Stomach smooth muscle (tissue), 2 donors: ENCODE measurements around the gene NOTCH4.
"Not testable (repeated sequence)": the region's sequence is repeated elsewhere in the genome, so short reads cannot be mapped to it uniquely, and the experiment has no call there.

Source experiments
- H3K27ac ChIP-seq: one replicate; pipeline ENCODE4 v1.7.0; 2013; ENCODE audit warnings: mild to moderate bottlenecking, low read length, inconsistent platforms
- H3K27me3 ChIP-seq, 2 donors: one replicate each; pipeline ENCODE4 v1.7.0; 2013; ENCODE audit warnings: low read length in 2 of 2; ENCODE audit not compliant: insufficient read depth in 2 of 2, control insufficient read depth in 1 of 2
- H3K36me3 ChIP-seq, 2 donors: one replicate each; pipeline ENCODE4 v1.7.0; 2013; ENCODE audit warnings: low read length in 2 of 2; ENCODE audit not compliant: control insufficient read depth in 2 of 2, insufficient read depth in 2 of 2
- H3K4me1 ChIP-seq: one replicate; pipeline ENCODE4 v1.7.0; 2013; ENCODE audit warnings: low read length; ENCODE audit not compliant: control insufficient read depth, insufficient read depth
- H3K4me3 ChIP-seq, 2 donors: one replicate each; pipeline ENCODE4 v1.7.0; 2013; ENCODE audit warnings: low read length in 2 of 2
- H3K9ac ChIP-seq, 2 donors: one replicate each; pipeline ENCODE4 v1.7.0; 2013; ENCODE audit warnings: low read length in 2 of 2, mild to moderate bottlenecking in 1 of 2
- H3K9me3 ChIP-seq, 2 donors: one replicate each; pipeline ENCODE4 v1.7.0; 2013; ENCODE audit warnings: low read length in 2 of 2; ENCODE audit not compliant: control insufficient read depth in 2 of 2
- donor health status: healthy.
- donor health status: Pancreatic carcinoma.

Gene NOTCH4

DNA sequence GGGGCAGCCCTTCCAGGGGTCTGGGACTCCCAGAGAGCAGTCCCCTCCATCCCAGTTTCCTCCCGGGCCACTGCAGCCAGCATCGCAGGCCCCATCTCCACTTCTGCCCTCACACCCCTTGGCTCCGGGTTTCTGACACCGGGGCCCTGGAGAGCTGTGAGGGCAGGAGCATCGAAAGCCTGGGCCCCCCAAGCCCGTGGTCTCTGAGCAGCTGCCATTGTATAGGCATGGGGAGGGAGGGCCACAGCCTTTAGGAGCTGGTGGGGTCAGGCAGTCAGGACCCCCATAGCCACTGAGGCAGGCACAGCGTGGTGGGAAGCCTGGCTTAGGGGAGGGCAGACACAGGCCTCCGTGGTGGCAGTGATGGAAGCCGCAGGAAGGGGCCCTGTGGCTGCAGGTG, 21.7 kb downstream of the NOTCH4 start:
- Histone ChIP-seq H3K27ac (no peak overlapping the region), H3K4me1 (peaks cover 1% of the 10 kb centered on the region), H3K4me3 (no peak overlapping the region), H3K27me3 (peaks cover 4 to 12% of the 10 kb centered on the region in 2 donors), H3K9ac (no peak overlapping the region), H3K36me3 (no peaks in the 10 kb centered on the region), H3K9me3 (no peaks in the 10 kb centered on the region)

- Histone ChIP-seq H3K9me3 (no peaks in the 10 kb centered on the region), H3K27me3 (peaks cover 4 to 12% of the 10 kb centered on the region in 2 donors), H3K9ac (no peak overlapping the region), H3K36me3 (no peaks in the 10 kb centered on the region), H3K4me1 (peaks cover 13% of the 10 kb centered on the region), H3K27ac (no peak overlapping the region), H3K4me3 (no peak overlapping the region)
Measured at GRCh38 chr6:32200711-32201475, 23.0 kb downstream of the NOTCH4 start.

DNA sequence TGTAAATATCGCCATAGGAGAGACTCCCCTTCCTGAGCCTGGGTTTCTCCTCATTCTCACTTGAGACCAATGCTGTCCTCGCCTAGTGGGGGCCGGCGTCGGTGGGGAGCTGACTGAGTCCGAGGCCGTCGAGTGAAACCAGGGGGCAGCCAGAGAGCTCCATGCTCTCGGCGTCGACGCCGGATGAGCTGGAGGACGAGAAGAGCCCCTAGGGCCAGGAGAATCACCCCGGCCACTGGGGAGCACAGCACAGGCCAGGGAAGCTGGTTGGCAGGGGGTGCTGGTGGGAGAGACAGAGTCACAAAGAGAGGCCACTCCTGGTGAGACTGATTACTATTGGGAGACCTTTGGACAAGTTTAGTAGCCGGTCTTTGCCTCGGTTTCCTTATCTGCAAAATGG, 25.0 kb downstream of the NOTCH4 start:
- no peaks in the 10 kb centered on the region for H3K9me3 ChIP-seq
- peaks cover 4 to 12% of the 10 kb centered on the region in 2 donors for H3K27me3 ChIP-seq
- peaks cover 25% of the 10 kb centered on the region for H3K4me1 ChIP-seq
- no peak overlapping the region for H3K4me3 ChIP-seq
- H3K27ac ChIP-seq = no peak overlapping the region
- no peak overlapping the region for H3K9ac ChIP-seq
- H3K36me3 ChIP-seq = no peaks in the 10 kb centered on the region

GRCh38 chr6:32198345-32198696, 25.5 kb downstream of the NOTCH4 start:
- H3K9ac ChIP-seq = no peak overlapping the region
- H3K4me3 ChIP-seq = no peak overlapping the region
- H3K27ac ChIP-seq = no peak overlapping the region
- H3K4me1 ChIP-seq = peaks cover 25% of the 10 kb centered on the region
- H3K9me3 ChIP-seq = no peaks in the 10 kb centered on the region
- no peaks in the 10 kb centered on the region for H3K36me3 ChIP-seq
- H3K27me3 ChIP-seq = peaks cover 4 to 9% of the 10 kb centered on the region in 2 donors

- H3K4me3 ChIP-seq = peak overlapping the region; percentile 92 to 97
- H3K4me1 ChIP-seq = peaks cover 27% of the 10 kb centered on the region
- peak overlapping the region; percentile 100 for H3K9ac ChIP-seq
- no peaks in the 10 kb centered on the region for H3K9me3 ChIP-seq
- peak overlapping the region; percentile 100 for H3K27ac ChIP-seq
- H3K36me3 ChIP-seq = no peaks in the 10 kb centered on the region
- H3K27me3 ChIP-seq = peaks cover 4 to 6% of the 10 kb centered on the region in 2 donors
Measured at GRCh38 chr6:32196682-32197616, 26.9 kb downstream of the NOTCH4 start.

GRCh38 chr6:32195902-32196681, 27.8 kb downstream of the NOTCH4 start:
- Histone ChIP-seq H3K9ac (peak overlapping the region; percentile 100), H3K27ac (peak overlapping the region; percentile 100), H3K4me3 (peak overlapping the region; percentile 92 to 97), H3K27me3 (peaks cover 0 to under 1% of the 10 kb centered on the region in 2 donors), H3K9me3 (no peaks in the 10 kb centered on the region), H3K4me1 (peaks cover 35% of the 10 kb centered on the region), H3K36me3 (no peaks in the 10 kb centered on the region)

DNA sequence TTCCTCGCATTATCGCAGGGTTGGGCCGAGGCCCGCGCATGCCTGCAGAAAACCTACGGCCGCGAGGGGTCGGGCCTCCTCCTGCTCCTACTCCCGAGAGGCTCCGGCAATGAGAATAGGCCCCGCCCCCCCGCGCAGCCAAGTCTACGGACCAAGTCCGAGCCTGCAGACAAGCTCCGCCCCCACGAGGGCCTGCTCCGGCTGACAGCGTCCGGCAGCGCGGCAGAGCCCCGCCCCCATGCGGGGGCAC, 28.3 kb downstream of the NOTCH4 start:
- Histone ChIP-seq H3K9me3 (no peaks in the 10 kb centered on the region), H3K4me3 (peak overlapping the region in 1 of 2 donors; percentile 97), H3K27ac (peak overlapping the region; percentile 100), H3K27me3 (no peaks in the 10 kb centered on the region), H3K9ac (no peak overlapping the region), H3K36me3 (no peaks in the 10 kb centered on the region), H3K4me1 (peaks cover 40% of the 10 kb centered on the region)

DNA sequence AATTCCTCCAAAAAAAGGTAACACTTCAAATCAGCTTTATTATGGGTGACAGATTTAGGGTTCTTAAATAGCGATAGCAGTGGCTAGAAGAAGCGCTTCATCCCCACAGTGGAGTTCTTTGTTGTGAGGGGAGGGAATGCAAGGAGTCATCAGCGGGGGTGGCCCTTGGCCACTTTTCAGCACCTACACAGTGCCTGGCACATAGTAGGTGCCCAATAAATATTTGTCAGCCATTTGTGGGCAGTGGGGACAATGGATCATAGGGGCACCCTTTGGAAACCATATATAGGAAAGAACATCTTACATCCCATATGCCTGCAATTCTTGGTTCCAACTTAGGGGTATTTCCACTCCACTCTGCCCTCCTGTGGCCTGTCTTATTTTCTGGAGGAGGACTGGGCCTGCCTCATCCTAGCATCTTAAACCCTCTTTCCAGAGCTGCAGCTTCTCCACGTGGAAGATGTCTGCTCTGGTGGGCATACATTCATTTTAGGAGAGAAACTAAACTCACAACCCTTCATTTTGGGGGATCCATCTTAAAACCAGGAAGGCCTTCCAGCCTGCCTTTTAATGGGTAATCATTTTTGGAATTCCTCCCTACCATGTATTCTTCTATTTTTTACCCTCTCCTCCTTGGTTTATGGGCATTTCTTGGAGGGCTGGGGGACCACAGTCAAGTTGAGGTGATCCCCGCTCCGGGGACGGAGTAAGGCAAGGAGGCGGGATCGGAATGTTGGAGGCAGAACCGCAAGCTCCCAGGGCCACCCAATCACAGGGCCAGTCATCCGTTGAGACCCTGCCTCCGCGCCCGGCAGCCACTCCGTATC, 28.8 kb downstream of the NOTCH4 start:
- Histone ChIP-seq H3K36me3 (no peaks in the 10 kb centered on the region), H3K4me1 (peaks cover 44% of the 10 kb centered on the region), H3K27ac (peak overlapping the region; percentile 95), H3K27me3 (no peaks in the 10 kb centered on the region), H3K9ac (peak overlapping the region; percentile 69 to 70), H3K9me3 (no peaks in the 10 kb centered on the region), H3K4me3 (peak overlapping the region; percentile 70 to 97)

DNA sequence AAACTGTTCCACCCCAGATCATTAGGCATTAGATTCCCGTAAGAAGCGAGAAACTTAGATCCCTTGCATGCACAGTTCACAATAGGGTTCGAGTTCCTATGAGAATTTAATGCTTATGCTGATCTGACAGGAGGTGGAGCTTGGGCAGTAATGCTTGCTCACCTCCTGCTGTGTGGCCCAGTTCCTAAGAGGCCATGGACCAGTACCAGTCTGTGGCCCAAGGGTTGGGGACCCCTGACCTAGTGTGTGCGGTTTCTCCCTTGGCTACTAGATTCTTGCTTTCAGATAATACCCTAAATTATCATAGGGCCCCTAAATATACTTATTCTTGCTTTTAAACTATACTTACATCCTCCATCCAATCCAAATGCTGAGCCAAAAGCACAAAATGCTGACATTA, 29.5 kb downstream of the NOTCH4 start:
- peaks cover 44% of the 10 kb centered on the region for H3K4me1 ChIP-seq
- no peaks in the 10 kb centered on the region for H3K27me3 ChIP-seq
- H3K9ac ChIP-seq = peak overlapping the region; percentile 21 to 69
- no peaks in the 10 kb centered on the region for H3K9me3 ChIP-seq
- H3K27ac ChIP-seq = peak overlapping the region; percentile 95
- no peaks in the 10 kb centered on the region for H3K36me3 ChIP-seq
- H3K4me3 ChIP-seq = no peak overlapping the region

DNA sequence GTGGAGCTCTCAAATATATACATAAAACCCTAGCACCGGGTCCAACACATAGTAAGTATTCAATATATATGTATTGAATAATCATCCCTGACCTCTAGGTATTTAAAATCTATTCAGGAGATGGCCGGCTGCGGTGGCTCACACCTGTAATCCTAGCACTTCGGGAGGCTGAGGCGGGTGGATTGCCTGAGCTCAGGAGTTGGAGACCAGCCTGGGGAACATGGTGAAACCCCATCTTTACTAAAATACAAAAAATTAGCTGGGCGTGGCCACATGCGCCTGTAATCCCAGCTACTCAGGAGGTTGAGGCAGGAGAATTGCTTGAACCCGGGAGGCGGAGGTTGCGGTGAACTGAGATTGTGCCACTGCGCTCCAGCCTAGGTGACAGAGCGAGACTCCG, 30.8 kb downstream of the NOTCH4 start:
- not testable (repeated sequence) for H3K9ac ChIP-seq
- H3K4me1 ChIP-seq = peaks cover 55% of the 10 kb centered on the region
- peak overlapping the region; percentile 31 for H3K27ac ChIP-seq

More for the DNA sequence above, 30.8 kb downstream of the NOTCH4 start:
- peak overlapping the region in 1 of 2 donors; percentile 15 for H3K4me3 ChIP-seq
- H3K9me3 ChIP-seq, H3K27me3 ChIP-seq, H3K36me3 ChIP-seq: not testable (repeated sequence)
